HG03575 (cell line): ENCODE measurements around the gene HRH3.

Source experiments
- ATAC-seq: cut with Tn5 transposase; IDR thresholded peaks from one replicate; pipeline ENCODE4 v1.9.1; 2021; ENCODE audit not compliant: unreplicated experiment, insufficient number of reproducible peaks, low FRiP score; ENCODE audit errors: extremely low read depth

HRH3 gene

DNA sequence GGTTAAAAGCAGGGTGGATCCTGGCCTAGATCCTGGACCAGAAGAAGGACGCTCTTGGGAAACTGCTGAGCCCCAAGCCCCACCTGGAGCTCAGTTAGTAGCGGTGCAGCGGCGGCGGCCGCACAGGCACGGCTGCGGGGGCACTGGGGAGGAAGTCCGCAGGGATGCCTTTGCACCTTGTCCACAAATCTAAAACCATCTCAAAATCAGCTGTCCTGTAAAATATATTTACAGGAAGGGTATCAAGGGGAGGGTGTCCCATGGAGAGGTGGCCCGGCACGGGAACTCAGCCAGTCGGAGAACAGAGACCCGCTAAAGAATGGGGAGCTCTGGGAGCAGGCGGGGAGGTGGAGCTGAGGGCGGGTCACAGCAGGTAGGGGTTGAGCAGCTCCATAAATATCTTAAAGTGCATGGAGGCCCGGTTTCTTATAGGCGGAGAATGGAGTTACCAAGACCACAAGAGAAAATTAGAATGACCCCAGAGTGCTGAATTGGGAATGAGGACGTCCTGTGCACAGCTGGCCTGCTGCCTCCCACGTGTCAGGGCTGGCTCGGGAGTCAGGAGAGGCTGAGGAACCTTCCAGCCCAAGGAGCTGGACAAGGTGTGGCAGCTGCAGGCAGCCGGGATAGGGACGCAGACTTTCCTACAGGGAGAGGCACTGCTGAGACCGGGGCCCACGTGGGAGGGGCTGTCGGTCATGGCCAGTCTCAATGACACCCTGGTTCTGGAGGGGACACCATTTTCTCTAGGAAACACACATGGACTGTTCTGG is 29.3 kb downstream of the HRH3 start:
- no peak for ATAC-seq

GRCh38 chr20:62186887-62187866 is 32.9 kb downstream of the HRH3 start:
- ATAC-seq = no peak

GRCh38 chr20:62186096-62186426 is 34.0 kb downstream of the HRH3 start:
- ATAC-seq = no peak

DNA sequence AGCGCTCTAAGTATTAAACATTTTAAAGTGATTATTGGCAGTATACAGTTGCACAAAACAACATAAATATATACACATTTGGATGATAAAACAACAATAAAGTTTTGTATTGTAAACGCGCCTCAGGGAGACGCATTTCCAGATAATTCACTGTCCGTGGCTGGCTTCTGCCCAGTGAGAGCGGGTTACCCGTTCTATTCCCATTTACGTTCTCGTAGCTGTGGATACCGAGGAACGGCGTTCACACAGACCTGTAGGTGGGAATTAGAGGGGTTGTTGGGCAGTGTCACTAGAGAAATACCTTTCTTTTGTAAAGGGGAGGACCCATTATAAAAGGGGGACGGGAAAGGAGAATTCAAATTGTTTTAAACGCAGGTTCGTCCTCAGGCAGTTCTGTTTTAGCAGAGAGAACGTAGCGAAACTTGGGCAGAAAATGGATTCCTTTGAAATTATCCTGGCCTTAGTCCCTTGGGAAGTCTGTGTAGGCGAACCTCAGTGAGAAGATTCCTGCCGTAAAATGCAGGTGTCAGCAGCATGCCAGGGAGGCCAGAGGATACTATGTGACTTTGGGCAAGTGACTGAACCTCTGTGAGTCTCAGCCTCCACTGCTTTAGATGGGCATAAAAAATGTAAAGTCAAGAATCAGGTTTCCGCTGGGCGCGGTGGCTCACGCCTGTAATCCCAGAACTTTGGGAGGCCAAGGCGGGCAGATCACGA is 36.5 kb downstream of the HRH3 start:
- ATAC-seq = no peak

DNA sequence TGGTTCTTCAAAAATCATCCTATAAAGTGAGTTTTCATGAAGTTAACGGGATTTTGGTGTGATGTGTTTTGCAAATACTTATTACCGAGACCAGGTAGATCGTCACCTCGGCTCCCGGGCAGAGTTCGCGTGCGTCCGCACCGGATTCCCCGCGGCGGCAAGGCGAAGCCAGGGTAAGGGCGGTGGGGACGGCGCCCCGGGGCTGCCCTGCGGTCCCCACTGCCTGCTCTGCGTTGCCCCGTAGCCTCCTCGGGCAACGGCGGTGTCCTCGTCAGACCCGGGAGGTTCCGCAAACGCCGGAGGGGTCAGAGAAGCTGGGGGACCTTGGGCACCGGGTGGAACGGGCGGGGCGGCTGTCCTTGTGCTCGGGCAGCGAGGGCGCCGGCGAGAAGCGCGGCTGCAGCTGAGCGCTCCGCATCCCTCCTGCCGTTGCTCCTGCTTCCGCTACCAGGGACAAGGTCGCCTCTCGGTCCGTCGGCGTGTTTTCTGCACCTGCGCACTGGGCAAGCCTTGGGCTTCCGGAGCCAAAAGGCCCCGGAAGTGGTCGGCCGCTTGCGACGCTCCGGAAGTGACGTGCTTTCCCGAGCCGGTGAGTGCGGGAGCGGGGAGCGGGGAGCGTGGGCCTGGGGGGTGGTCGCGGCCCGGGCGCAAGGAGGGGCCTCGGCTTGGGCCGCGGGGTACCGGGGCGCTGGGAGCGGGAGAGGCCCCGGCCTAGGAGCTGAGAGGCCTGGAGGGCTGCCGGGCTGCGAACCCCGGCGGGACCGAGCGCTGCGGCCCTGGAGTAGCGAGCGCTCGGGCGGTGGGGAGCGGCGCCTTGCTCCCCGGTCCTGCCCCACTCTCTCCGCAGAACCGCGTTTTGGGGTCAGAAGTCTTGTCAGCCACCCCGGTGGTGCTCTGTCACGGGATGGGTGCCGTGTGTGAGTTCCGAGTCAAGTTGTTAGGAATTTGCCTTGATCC is 37.3 kb downstream of the HRH3 start, which contains the start of gene MTG2:
MTG2 (plus strand) TSS at position 560 of the 957 bp plus-strand sequence. CDS start 10,393 bp downstream, outside the sequence.
- peak; percentile 47 for ATAC-seq

DNA sequence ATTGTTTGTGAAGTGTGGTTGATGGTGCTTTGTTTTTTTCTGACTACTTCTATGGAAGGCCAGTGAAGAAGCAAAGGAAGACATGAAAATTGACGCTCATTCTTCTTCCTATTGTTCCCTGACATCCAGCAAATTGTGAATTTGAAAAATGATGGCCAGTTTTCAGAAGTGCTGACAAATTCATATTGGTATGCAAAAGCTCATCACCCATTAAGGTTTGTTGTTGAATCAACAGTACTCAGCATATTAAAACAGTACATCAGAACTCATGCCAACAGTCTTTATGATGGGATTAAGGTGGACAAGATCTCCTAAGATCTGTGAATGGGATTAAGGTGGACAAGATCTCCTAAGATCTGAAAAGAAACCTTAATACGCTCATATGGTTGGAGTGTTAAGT is 38.3 kb downstream of the HRH3 start:
- no peak for ATAC-seq

DNA sequence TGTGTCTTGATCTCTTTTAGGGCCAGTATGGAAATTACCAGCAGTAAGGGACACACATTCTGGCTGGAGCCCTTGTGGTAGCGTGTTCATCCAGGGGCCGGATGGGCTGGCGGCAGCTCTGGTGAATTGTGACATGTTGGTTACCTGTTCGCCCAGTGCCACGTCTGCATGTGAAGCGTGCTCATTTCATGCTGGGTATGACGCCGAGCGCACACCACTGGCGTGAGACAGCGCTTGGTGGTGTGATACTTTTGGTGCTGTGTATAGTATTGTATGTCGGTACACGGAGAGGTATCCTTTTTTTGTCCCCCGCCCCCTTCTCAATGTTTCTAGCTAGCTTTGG is 40.9 kb downstream of the HRH3 start:
- no peak for ATAC-seq

GRCh38 chr20:62178316-62179161 is 41.5 kb downstream of the HRH3 start:
- no peak for ATAC-seq

DNA sequence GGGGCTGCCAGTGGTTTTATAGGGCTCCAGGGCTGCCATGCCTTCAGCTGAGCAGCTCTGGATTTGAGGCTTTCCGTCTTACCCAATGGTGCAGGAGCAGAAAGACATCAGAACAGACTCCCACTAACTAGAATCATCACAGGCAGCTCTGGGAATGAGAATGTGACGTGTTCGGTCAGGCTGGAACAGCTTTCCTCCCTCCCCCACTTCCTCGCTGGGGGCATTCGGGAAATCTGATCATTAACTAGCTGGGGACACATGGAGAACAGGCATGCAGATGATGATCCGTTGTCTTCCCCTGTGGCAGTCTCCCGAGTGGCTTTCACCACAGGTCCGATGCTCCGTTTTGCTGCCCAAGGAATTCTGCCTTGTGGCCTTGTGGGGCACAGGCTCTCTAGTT is 42.8 kb downstream of the HRH3 start:
- no peak for ATAC-seq

DNA sequence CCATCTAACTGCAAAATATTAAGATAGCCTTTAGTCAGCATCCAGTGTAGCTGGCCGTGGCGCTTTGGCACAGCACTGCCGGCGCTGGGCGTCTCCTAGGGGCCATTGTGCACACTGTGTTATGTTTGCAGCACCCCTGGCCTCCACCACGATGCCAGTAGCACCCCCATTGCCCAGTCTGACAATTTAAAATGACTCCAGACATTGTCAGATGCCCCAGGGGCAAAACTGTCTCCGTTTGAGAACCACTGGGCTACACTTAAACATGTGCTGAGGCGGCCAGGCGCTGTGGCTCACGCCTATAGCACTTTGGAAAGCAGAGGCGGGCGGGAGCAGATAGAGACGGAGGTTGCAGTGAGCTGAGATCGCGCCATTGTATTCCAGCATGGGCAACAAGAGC is 43.2 kb downstream of the HRH3 start:
- ATAC-seq = no peak

DNA sequence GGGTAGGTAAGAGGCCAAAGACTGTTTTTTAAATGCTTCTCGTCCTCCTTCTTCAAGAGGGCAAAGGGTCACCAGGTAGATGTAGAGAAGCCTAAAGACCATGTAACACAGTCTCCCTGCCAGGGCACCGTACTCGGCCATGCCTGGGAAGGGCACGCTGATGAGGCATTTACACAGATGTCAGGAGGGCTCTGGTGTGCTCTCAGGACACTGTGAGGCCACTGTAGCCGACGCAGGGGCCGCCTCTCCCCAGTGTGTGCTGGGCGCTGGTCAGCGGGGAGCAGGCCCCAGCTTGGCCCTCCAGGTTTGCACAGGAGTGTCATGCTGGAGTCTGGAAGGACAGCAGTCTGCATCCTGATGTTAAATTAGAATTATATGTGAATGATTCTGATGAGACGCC is 44.4 kb downstream of the HRH3 start:
- no peak for ATAC-seq

GRCh38 chr20:62174870-62175624 is 45.0 kb downstream of the HRH3 start:
- ATAC-seq = no peak

GRCh38 chr20:62174021-62174804 is 45.9 kb downstream of the HRH3 start:
- no peak for ATAC-seq

DNA sequence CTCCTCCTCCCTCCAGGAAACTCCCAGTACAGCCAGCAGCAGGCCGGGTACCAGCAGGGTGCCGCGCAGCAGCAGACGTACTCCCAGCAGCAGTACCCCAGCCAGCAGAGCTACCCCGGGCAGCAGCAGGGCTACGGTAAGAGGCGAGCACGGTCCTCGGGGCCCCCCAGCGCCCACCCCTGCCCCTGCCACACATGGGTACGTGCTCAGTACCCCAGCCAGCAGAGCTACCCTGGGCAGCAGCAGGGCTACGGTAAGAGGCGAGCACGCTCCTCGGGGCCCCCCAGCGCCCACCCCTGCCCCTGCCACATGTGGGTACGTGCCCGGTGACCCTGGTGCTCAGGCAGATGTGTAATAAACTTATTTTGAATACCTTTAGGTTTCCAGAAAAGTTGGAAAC is 47.4 kb downstream of the HRH3 start:
- no peak for ATAC-seq

DNA sequence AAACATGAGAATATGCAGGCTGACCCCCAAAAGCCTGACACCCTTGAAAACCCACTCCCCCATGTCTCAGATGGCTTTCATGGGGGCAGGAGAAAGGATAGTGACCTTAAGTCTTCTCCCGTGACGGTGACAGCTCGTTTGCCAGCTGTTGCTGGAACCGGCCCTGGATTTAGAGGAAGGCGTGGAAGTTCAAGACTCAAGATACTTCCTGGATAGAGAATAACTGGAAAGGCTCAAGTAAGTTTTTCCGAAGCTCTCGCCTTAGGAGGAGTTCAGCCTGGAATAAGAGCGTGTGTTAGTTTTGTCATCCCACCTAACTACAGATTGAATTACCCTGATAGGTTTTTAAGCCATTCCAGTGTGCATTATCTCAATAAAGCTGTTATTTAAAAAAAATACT is 48.8 kb downstream of the HRH3 start:
- no peak for ATAC-seq

- ATAC-seq = no peak
Measured at GRCh38 chr20:62170536-62170935, 49.5 kb downstream of the HRH3 start.
